HepG2 (cell line): ENCODE data around the gene RORC. TPM values are rescaled to one million over a fixed set of nuclear protein-coding genes. Genes with fewer than 3 reads are reported as not detected.

Experiments
- BRD4 ChIP-seq: sonication (generic); formaldehyde crosslinking; IDR thresholded peaks from 2 replicates; pipeline ENCODE4 v1.4.0; 2020; ENCODE audit warnings: missing genetic modification reagents
- FOXA3 ChIP-seq: IDR thresholded peaks from 2 replicates; pipeline ENCODE4 v1.6.1; 2016; ENCODE audit warnings: missing genetic modification reagents, missing compliant biosample characterization
- HIVEP1 ChIP-seq: sonication (generic); formaldehyde crosslinking; IDR thresholded peaks from 2 replicates; pipeline ENCODE4 v1.4.0; 2020; ENCODE audit warnings: mild to moderate bottlenecking, missing genetic modification reagents
- HNRNPL ChIP-seq: fragments of 200-400 bp; formaldehyde crosslinking; IDR thresholded peaks from 2 replicates; pipeline ENCODE4 v1.6.1; 2017; ENCODE audit warnings: mild to moderate bottlenecking, low read depth, low read length
- HOXD1 ChIP-seq: sonication (generic); formaldehyde crosslinking; IDR thresholded peaks from 2 replicates; pipeline ENCODE4 v1.5.0; 2020; ENCODE audit warnings: missing genetic modification reagents
- KLF9 ChIP-seq: IDR thresholded peaks from 2 replicates; pipeline ENCODE4 v1.6.1; 2016; ENCODE audit warnings: low read depth
- MEF2D ChIP-seq: sonication (generic); formaldehyde crosslinking; IDR thresholded peaks from 2 replicates; pipeline ENCODE4 v1.5.1; 2020; ENCODE audit warnings: mild to moderate bottlenecking, missing genetic modification reagents
- MLX ChIP-seq: IDR thresholded peaks from 2 replicates; pipeline ENCODE4 v1.6.1; 2016
- NBN ChIP-seq: fragments of 450-650 bp; conservative IDR thresholded peaks from 2 replicates; pipeline ENCODE4 v1.6.1; 2017
- PAF1 ChIP-seq: IDR thresholded peaks from 2 replicates; pipeline ENCODE4 v1.6.1; 2016; ENCODE audit warnings: missing genetic modification reagents, missing compliant biosample characterization
- RORA ChIP-seq: sonication (generic); formaldehyde crosslinking; IDR thresholded peaks from 2 replicates; pipeline ENCODE4 v1.5.0; 2020; ENCODE audit warnings: mild to moderate bottlenecking, missing genetic modification reagents, moderate library complexity
- SP1 ChIP-seq, 2 experiments: fragments of 450-650 bp in 1 of 2; sonication (generic) in 1 of 2; formaldehyde crosslinking in 1 of 2; IDR thresholded peaks; 2 replicates each; pipeline versions ENCODE4 v1.4.0 to v1.6.1; 2016 to 2020; ENCODE audit warnings: missing genetic modification reagents in 1 of 2
- TCF12 ChIP-seq, 2 experiments: fragments of 450-650 bp in 1 of 2; sonication (generic) in 1 of 2; formaldehyde crosslinking in 1 of 2; IDR thresholded peaks; 2 replicates each; pipeline versions ENCODE4 v1.6.1 to v1.8.0; 2017 to 2022; ENCODE audit warnings: antibody characterized with exemption in 1 of 2, mild to moderate bottlenecking in 1 of 2, missing genetic modification reagents in 1 of 2, moderate library complexity in 1 of 2
- TEF ChIP-seq: sonication (generic); formaldehyde crosslinking; IDR thresholded peaks from 2 replicates; pipeline ENCODE4 v1.5.0; 2020; ENCODE audit warnings: missing genetic modification reagents
- ZBTB39 ChIP-seq: sonication (generic); formaldehyde crosslinking; IDR thresholded peaks from 2 replicates; pipeline ENCODE4 v1.5.0; 2020; ENCODE audit warnings: missing genetic modification reagents
- ZFP91 ChIP-seq: sonication (generic); formaldehyde crosslinking; IDR thresholded peaks from 2 replicates; pipeline ENCODE4 v1.9.0; 2022; ENCODE audit warnings: missing genetic modification reagents, mild to moderate bottlenecking, borderline replicate concordance
- ZIK1 ChIP-seq: sonication (generic); formaldehyde crosslinking; IDR thresholded peaks from 2 replicates; pipeline ENCODE4 v1.5.0; 2020; ENCODE audit warnings: mild to moderate bottlenecking, low read depth, missing genetic modification reagents, borderline replicate concordance
- ZNF263 ChIP-seq: sonication (generic); formaldehyde crosslinking; IDR thresholded peaks from 2 replicates; pipeline ENCODE4 v1.4.0; 2020; ENCODE audit warnings: missing genetic modification reagents
- ZNF276 ChIP-seq: sonication (generic); formaldehyde crosslinking; IDR thresholded peaks from 2 replicates; pipeline ENCODE4 v1.4.0; 2020; ENCODE audit warnings: mild to moderate bottlenecking, low read depth, missing genetic modification reagents
- ZNF441 ChIP-seq: sonication (generic); formaldehyde crosslinking; IDR thresholded peaks from 2 replicates; pipeline ENCODE4 v1.7.0; 2021; ENCODE audit warnings: missing genetic modification reagents, borderline replicate concordance
- ZNF543 ChIP-seq: sonication (generic); formaldehyde crosslinking; IDR thresholded peaks from 2 replicates; pipeline ENCODE4 v1.4.0; 2020; ENCODE audit warnings: mild to moderate bottlenecking, missing genetic modification reagents
- ZNF674 ChIP-seq: sonication (generic); formaldehyde crosslinking; IDR thresholded peaks from 2 replicates; pipeline ENCODE4 v1.5.0; 2020; ENCODE audit warnings: low read depth, mild to moderate bottlenecking, missing genetic modification reagents
- ZSCAN9 ChIP-seq: IDR thresholded peaks from 2 replicates; pipeline ENCODE4 v1.6.1; 2016; ENCODE audit warnings: borderline replicate concordance
- polyA plus RNA-seq, 8 experiments: library from polyadenylated mRNA; depleted of rRNA in 3 of 8; stranded (reverse) in 7 of 8; unstranded in 1 of 8; fragments of >200 nt; fragmentation: Illumina TruSeq in 4 of 8; extraction: Trizol in 4 of 8; gene quantifications; 2 replicates each; pipeline versions ENCODE4 v1.2.1 to v1.2.3, GENCODE V29; 2011 to 2016; ENCODE audit warnings: low read depth in 4 of 8, missing spikeins in 1 of 8, mixed read lengths in 1 of 8; ENCODE audit not compliant: insufficient read depth in 1 of 8
- total RNA-seq, 5 experiments: library from RNA; depleted of rRNA; stranded (reverse); fragments of >200 nt; fragmentation: Illumina TruSeq; extraction: Trizol; gene quantifications; 2 replicates each; pipeline ENCODE4 v1.2.3, GENCODE V29; 2016; ENCODE audit warnings: low read depth in 1 of 5

The RORC gene
- total and polyA plus RNA-seq, 2 of the 13 experiments (the other 11 are each of a cell fraction or from before 2014, with no cell fraction given) = 2.5 to 6.5 TPM

- TF ChIP-seq ZIK1 (no peak), ZNF441 (CRISPR knock-in tag) (no peak), MLX (CRISPR knock-in tag) (no peak), TEF (CRISPR knock-in tag) (no peak), KLF9 (CRISPR knock-in tag) (no peak), ZNF543 (CRISPR knock-in tag) (no peak), PAF1 (CRISPR knock-in tag) (no peak), HIVEP1 (peak; percentile 61; the same call in 1 of the 2 replicates), ZNF276 (CRISPR knock-in tag) (no peak), FOXA3 (CRISPR knock-in tag) (peak; percentile 31; the same call in 1 of the 2 replicates), MEF2D (CRISPR knock-in tag) (no peak), ZFP91 (CRISPR knock-in tag) (peak; percentile 63; the same call in 1 of the 2 replicates), ZNF674 (CRISPR knock-in tag) (no peak), SP1 (IDR thresholded peaks at IDR 0.05) (no peak), SP1 (CRISPR knock-in tag; IDR thresholded peaks at IDR 0.05) (no peak), HNRNPL (no peak), ZNF263 (CRISPR knock-in tag) (peak; percentile 42; the same call in 1 of the 2 replicates), NBN (no peak), ZBTB39 (CRISPR knock-in tag) (no peak), HOXD1 (CRISPR knock-in tag) (no peak), ZSCAN9 (CRISPR knock-in tag) (no peak), BRD4 (CRISPR knock-in tag) (no peak), TCF12 (IDR thresholded peaks at IDR 0.05) (no peak), TCF12 (CRISPR knock-in tag; IDR thresholded peaks at IDR 0.05) (no peak), RORA (CRISPR knock-in tag) (no peak)
Measured at GRCh38 chr1:151839457-151840403, 8.1 kb upstream of the RORC start, which contains the start of gene C2CD4D (continued).
